ENCODE results near the gene ITM2B.

ITM2B gene

DNA sequence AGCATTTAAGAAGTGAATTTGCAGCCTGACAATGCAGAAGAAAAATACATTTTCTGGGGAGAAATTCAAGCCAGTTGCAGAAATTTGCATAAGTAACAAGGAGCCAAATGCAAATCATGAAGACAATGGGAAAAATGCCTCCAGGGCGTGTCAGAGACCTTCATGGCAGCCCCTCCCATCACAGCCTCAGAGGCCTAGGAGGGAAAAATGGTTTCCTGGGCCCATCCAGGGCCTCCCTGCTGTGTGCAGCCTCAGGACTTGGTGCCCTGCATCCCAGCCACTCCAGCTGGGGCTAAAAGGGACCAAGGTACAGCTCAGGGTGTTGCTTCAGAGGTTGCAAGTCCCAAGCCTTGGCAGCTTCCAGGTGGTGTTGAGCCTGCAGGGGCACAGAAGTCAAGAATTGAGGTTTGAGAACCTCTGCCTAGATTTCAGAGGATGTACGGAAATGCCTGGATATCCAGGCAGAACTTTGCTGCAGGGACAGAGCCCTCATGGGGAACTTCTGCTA is 16.7 kb upstream of the ITM2B start:
- Histone ChIP-seq H3K27me3 (ENCODE audit: insufficient read depth, poor library complexity, severe bottlenecking) (no peaks in the 10 kb centered on the region), H3K27ac (ENCODE audit: poor library complexity, severe bottlenecking) (no peak overlapping the region), H3K4me1 (ENCODE audit: insufficient read depth, poor library complexity, severe bottlenecking) (no peaks in the 10 kb centered on the region), H3K9me3 (ENCODE audit: severe bottlenecking) (no peaks in the 10 kb centered on the region), H3K36me3 (ENCODE audit: low read depth) (no peaks in the 10 kb centered on the region), H3K4me3 (ENCODE audit: severe bottlenecking) (no peak overlapping the region)
- TF ChIP-seq, protein P1, sequence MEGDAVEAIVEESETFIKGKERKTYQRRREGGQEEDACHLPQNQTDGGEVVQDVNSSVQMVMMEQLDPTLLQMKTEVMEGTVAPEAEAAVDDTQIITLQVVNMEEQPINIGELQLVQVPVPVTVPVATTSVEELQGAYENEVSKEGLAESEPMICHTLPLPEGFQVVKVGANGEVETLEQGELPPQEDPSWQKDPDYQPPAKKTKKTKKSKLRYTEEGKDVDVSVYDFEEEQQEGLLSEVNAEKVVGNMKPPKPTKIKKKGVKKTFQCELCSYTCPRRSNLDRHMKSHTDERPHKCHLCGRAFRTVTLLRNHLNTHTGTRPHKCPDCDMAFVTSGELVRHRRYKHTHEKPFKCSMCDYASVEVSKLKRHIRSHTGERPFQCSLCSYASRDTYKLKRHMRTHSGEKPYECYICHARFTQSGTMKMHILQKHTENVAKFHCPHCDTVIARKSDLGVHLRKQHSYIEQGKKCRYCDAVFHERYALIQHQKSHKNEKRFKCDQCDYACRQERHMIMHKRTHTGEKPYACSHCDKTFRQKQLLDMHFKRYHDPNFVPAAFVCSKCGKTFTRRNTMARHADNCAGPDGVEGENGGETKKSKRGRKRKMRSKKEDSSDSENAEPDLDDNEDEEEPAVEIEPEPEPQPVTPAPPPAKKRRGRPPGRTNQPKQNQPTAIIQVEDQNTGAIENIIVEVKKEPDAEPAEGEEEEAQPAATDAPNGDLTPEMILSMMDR (IDR thresholded peaks at IDR 0.05; ENCODE audit: poor library complexity, severe bottlenecking), result no peak
- DNase-seq (ENCODE audit: low spot score), result no peak
- no peak for ATAC-seq (ENCODE audit: low read depth)

DNA sequence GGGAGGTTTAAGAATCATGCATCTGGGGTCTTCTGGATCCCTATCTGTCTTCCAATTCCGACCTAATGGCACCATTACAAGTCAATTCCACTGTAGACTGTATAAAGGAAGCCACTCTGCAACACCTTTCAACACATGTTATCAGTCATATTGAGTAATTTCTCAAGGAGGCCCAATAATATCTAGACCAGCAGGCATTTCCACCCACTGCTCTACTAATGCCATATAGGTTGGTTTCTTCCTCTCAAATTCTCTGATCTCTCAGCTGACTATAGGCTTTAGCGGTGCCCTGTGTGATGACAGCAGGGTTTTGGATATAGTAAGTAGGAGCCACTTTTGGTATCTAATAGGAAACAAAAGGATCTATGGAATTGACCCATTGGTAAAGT is 12.4 kb upstream of the ITM2B start:
- H3K9me3 ChIP-seq (ENCODE audit: severe bottlenecking), result no peaks in the 10 kb centered on the region
- no peaks in the 10 kb centered on the region for H3K4me1 ChIP-seq (ENCODE audit: insufficient read depth, poor library complexity, severe bottlenecking)
- no peak overlapping the region for H3K27ac ChIP-seq (ENCODE audit: poor library complexity, severe bottlenecking)
- H3K27me3 ChIP-seq (ENCODE audit: insufficient read depth, poor library complexity, severe bottlenecking), result no peaks in the 10 kb centered on the region
- ATAC-seq (ENCODE audit: low read depth) (no peak), DNase-seq (ENCODE audit: low spot score) (no peak)
- TF ChIP-seq, protein P1 (IDR thresholded peaks at IDR 0.05; ENCODE audit: poor library complexity, severe bottlenecking), result no peak
- no peak overlapping the region for H3K4me3 ChIP-seq (ENCODE audit: severe bottlenecking)
- H3K36me3 ChIP-seq (ENCODE audit: low read depth), result no peaks in the 10 kb centered on the region

DNA sequence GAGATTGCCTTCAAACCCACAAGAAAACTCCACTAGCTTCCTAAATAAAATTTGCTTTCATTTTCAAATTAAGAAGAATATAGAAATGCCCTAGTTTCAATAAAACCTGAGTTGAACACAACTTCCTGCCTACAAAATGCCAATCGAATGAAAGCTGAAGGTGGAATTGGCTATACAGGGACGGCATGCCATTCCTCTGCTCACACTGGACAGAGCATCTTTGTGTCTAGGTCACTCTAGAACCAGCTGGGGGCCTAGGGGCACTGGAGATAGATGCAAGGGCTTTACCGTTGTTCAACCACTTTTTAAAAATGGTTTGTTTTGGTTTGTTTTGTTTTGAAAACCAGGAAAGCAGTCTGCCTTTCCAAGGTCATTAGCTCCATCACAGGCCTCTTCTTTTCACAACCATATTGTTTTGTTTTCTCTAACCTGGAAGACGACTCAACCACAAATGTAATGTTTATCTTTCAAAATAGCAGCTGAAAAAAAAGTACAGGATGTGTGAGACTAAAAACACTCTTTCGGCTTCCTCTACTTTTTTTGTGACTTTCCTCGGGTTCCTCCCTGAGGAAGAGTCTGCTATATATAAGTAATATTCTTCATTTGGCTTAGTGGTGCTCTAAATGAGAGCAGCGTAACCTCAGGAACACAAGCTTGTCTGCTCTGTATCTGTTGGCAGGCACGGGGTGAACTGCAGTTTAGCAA is 11.9 kb upstream of the ITM2B start:
- Histone ChIP-seq H3K4me3 (ENCODE audit: severe bottlenecking) (no peak overlapping the region), H3K27ac (ENCODE audit: poor library complexity, severe bottlenecking) (no peak overlapping the region), H3K36me3 (ENCODE audit: low read depth) (no peaks in the 10 kb centered on the region), H3K9me3 (ENCODE audit: severe bottlenecking) (no peaks in the 10 kb centered on the region), H3K4me1 (ENCODE audit: insufficient read depth, poor library complexity, severe bottlenecking) (no peaks in the 10 kb centered on the region), H3K27me3 (ENCODE audit: insufficient read depth, poor library complexity, severe bottlenecking) (no peaks in the 10 kb centered on the region)
- ATAC-seq (ENCODE audit: low read depth), result no peak
- TF ChIP-seq, protein P1 (IDR thresholded peaks at IDR 0.05; ENCODE audit: poor library complexity, severe bottlenecking), result no peak
- no peak for DNase-seq (ENCODE audit: low spot score)

DNA sequence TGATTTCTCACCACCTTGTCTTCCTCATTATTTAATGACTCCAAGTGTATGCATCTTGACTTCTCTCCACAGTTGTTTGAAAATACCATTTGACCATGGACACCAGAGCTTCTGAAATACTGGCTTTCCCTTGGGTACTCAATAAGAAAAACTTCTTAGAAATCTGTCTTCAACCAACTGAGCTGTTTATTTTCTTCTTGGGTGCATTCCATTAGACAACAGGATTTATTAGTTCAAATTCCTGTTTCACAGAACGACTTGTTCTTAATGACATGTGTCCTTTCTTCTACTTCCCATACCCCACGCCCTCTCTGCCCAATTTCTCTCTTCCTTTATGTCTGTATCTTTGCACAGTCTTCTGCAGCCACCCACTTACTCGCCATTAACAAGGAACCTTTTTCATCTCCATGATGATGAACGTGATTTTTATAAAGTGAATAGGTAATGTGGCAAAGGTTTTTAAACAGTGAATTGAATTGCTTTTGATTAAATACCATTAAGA is 11.3 kb upstream of the ITM2B start:
- Histone ChIP-seq H3K4me3 (ENCODE audit: severe bottlenecking) (no peak overlapping the region), H3K9me3 (ENCODE audit: severe bottlenecking) (no peaks in the 10 kb centered on the region), H3K36me3 (ENCODE audit: low read depth) (no peaks in the 10 kb centered on the region), H3K4me1 (ENCODE audit: insufficient read depth, poor library complexity, severe bottlenecking) (no peaks in the 10 kb centered on the region), H3K27ac (ENCODE audit: poor library complexity, severe bottlenecking) (no peak overlapping the region), H3K27me3 (ENCODE audit: insufficient read depth, poor library complexity, severe bottlenecking) (no peaks in the 10 kb centered on the region)
- TF ChIP-seq, protein P1 (IDR thresholded peaks at IDR 0.05; ENCODE audit: poor library complexity, severe bottlenecking), result no peak
- no peak for DNase-seq (ENCODE audit: low spot score)
- ATAC-seq (ENCODE audit: low read depth), result no peak
